ENCODE data around the gene RBMS3. TPM values are rescaled to one million over a fixed set of nuclear protein-coding genes. Genes with fewer than 3 reads are reported as not detected.
"Not testable (repeated sequence)": the region's sequence is repeated elsewhere in the genome, so short reads cannot be mapped to it uniquely, and the experiment has no call there.

The RBMS3 gene
- total RNA-seq, 1 donor from 2014 or later: 0.47 TPM

DNA sequence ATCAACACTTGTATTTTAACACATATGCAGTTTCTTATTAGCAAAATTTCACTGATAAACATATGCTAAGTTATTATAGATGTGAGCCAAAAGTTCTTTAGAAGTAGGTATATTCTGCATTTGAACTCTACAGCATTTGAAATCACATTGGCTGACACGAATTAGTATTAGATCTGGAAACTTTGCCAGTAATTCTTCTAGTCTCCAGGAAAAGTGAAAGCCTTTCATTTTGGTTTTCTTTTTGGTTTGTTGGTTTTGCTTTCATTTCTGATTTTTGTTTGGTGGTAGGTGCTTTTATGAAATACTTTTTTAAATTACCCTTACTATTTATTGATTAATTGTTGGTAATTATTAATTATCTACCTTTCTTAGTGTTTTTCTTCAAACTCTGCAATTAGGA lies 72.9 kb downstream of the RBMS3 start:
- Mint-ChIP-seq H3K36me3 (no peaks in the 10 kb centered on the region), H3K27ac (no peak overlapping the region), H3K4me1 (no peaks in the 10 kb centered on the region), H3K4me3 (no peak overlapping the region), H3K9me3 (peaks cover 4% of the 10 kb centered on the region), H3K27me3 (ENCODE audit: insufficient read depth, low read depth) (peaks cover 2% of the 10 kb centered on the region)
- no peak overlapping the region for H3K4me3 ChIP-seq
- no peaks in the 10 kb centered on the region for H3K9me3 ChIP-seq (ENCODE audit: low read depth)
- DNase-seq (ENCODE audit: low spot score): no peak
- H3F3A ChIP-seq (ENCODE audit: low read depth): no peaks in the 10 kb centered on the region
- H2AFZ ChIP-seq (replicated peaks): no peak overlapping the region
- TF ChIP-seq EZH2phosphoT487 (IDR thresholded peaks at IDR 0.05): no peak
- TF ChIP-seq EZH2 (IDR thresholded peaks at IDR 0.05): no peak
- TF ChIP-seq, protein P1, sequence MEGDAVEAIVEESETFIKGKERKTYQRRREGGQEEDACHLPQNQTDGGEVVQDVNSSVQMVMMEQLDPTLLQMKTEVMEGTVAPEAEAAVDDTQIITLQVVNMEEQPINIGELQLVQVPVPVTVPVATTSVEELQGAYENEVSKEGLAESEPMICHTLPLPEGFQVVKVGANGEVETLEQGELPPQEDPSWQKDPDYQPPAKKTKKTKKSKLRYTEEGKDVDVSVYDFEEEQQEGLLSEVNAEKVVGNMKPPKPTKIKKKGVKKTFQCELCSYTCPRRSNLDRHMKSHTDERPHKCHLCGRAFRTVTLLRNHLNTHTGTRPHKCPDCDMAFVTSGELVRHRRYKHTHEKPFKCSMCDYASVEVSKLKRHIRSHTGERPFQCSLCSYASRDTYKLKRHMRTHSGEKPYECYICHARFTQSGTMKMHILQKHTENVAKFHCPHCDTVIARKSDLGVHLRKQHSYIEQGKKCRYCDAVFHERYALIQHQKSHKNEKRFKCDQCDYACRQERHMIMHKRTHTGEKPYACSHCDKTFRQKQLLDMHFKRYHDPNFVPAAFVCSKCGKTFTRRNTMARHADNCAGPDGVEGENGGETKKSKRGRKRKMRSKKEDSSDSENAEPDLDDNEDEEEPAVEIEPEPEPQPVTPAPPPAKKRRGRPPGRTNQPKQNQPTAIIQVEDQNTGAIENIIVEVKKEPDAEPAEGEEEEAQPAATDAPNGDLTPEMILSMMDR (IDR thresholded peaks at IDR 0.05): no peak
- no peaks in the 10 kb centered on the region for H3K79me2 ChIP-seq (ENCODE audit: low read depth)
- no peak overlapping the region for H3K9ac ChIP-seq
- H4K20me1 ChIP-seq (ENCODE audit: low read depth): no peaks in the 10 kb centered on the region
- no peaks in the 10 kb centered on the region for H3K4me1 ChIP-seq
- no peaks in the 10 kb centered on the region for H3K27me3 ChIP-seq
- no peaks in the 10 kb centered on the region for H3K36me3 ChIP-seq
- no peak overlapping the region for H3K27ac ChIP-seq
- H3K4me2 ChIP-seq: no peak overlapping the region

DNA sequence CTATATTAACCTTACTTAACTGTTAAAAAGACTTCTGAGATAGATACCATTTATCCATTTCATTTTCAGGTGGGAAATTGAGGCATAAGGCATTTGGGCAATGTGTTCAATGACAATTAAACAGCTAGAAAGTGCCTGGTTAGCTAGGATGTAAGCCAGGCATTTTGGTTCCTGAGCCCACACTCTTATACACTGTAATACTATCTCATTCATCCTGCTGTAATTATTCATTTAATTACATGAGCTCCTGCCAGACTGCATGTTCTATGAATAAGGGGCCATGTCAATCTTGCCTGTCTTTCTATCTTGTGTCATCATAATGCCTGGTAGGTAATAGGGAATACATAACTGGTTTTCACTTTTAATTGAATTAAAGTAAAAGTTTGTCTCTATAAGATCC lies 74.0 kb downstream of the RBMS3 start:
- H3K79me2 ChIP-seq (ENCODE audit: low read depth): no peaks in the 10 kb centered on the region

DNA sequence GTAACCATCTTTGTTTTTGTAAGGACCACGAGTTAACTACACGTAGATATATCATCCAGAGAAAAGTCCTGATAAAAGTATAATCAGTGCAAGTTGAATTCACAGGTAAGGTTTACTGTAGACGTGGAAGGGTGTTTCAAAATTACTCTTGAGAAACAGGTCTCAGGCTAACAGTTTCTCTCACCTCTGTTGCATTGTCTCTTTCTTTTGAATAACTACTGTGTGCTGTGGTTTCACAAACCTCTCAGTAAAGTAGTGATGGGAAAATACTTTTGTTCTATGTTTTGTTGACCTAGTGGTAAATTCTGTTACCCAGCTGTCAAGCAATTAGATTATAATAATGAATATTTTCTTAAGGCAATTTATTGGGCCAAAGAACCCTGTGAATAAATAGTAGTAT lies 75.2 kb downstream of the RBMS3 start:
- no peaks in the 10 kb centered on the region for H3K4me1 Mint-ChIP-seq
- no peak for DNase-seq (ENCODE audit: low spot score)
- no peaks in the 10 kb centered on the region for H4K20me1 ChIP-seq (ENCODE audit: low read depth)
- no peak overlapping the region for H3K4me2 ChIP-seq
- H3K9me3 ChIP-seq (ENCODE audit: low read depth): no peaks in the 10 kb centered on the region
- no peaks in the 10 kb centered on the region for H3K36me3 Mint-ChIP-seq
- H3K79me2 ChIP-seq (ENCODE audit: low read depth): no peaks in the 10 kb centered on the region
- no peak overlapping the region for H2AFZ ChIP-seq (replicated peaks)
- TF ChIP-seq EZH2phosphoT487 (IDR thresholded peaks at IDR 0.05) (no peak), EZH2 (IDR thresholded peaks at IDR 0.05) (no peak)
- TF ChIP-seq, protein P1 (IDR thresholded peaks at IDR 0.05): no peak
- no peak overlapping the region for H3K4me3 Mint-ChIP-seq
- H3K27ac Mint-ChIP-seq: no peak overlapping the region
- H3K4me3 ChIP-seq: no peak overlapping the region
- H3K36me3 ChIP-seq: no peaks in the 10 kb centered on the region
- no peaks in the 10 kb centered on the region for H3K27me3 Mint-ChIP-seq (ENCODE audit: insufficient read depth, low read depth)
- no peak overlapping the region for H3K27ac ChIP-seq
- peaks cover 8% of the 10 kb centered on the region for H3K9me3 Mint-ChIP-seq
- H3K9ac ChIP-seq: no peak overlapping the region
- H3K27me3 ChIP-seq: no peaks in the 10 kb centered on the region
- H3F3A ChIP-seq (ENCODE audit: low read depth): no peaks in the 10 kb centered on the region
- H3K4me1 ChIP-seq: no peaks in the 10 kb centered on the region

More for the DNA sequence above, 74.0 kb downstream of the RBMS3 start:
- DNase-seq (ENCODE audit: low spot score): no peak
- Mint-ChIP-seq H3K4me3 (no peak overlapping the region), H3K27me3 (ENCODE audit: insufficient read depth, low read depth) (no peaks in the 10 kb centered on the region), H3K27ac (no peak overlapping the region), H3K36me3 (no peaks in the 10 kb centered on the region), H3K9me3 (peaks cover 4% of the 10 kb centered on the region), H3K4me1 (no peaks in the 10 kb centered on the region)
- Histone ChIP-seq H3K4me3 (no peak overlapping the region), H3K27me3 (no peaks in the 10 kb centered on the region), H3K27ac (no peak overlapping the region), H3K9ac (no peak overlapping the region), H3K4me2 (no peak overlapping the region), H3K36me3 (no peaks in the 10 kb centered on the region), H3F3A (ENCODE audit: low read depth) (no peaks in the 10 kb centered on the region), H2AFZ (replicated peaks) (no peak overlapping the region), H3K9me3 (ENCODE audit: low read depth) (no peaks in the 10 kb centered on the region), H3K4me1 (no peaks in the 10 kb centered on the region), H4K20me1 (ENCODE audit: low read depth) (no peaks in the 10 kb centered on the region)
- TF ChIP-seq EZH2phosphoT487 (IDR thresholded peaks at IDR 0.05): no peak
- TF ChIP-seq, protein P1 (IDR thresholded peaks at IDR 0.05): no peak
- TF ChIP-seq EZH2 (IDR thresholded peaks at IDR 0.05): no peak

DNA sequence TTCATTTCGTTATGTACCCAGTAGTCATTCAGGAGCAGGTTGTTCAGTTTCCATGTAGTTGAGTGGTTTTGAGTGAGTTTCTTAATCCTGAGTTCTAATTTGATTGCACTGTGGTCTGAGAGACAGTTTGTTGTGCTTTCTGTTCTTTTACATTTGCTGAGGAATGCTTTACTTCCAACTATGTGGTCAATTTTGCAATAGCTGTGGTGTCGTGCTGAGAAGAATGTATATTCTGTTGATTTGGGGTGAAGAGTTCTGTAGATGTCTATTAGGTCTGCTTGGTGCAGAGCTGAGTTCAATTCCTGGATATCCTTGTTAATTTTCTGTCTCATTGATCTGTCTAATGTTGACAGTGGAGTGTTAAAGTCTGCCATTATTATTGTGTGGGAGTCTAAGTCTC lies 79.4 kb downstream of the RBMS3 start:
- not testable (repeated sequence) for H3K27me3 ChIP-seq; H3K27me3 Mint-ChIP-seq (ENCODE audit: insufficient read depth, low read depth); H3K36me3 Mint-ChIP-seq; H3F3A ChIP-seq (ENCODE audit: low read depth); H3K27ac Mint-ChIP-seq; H3K4me3 Mint-ChIP-seq; H4K20me1 ChIP-seq (ENCODE audit: low read depth); H3K4me2 ChIP-seq; DNase-seq (ENCODE audit: low spot score); H3K9ac ChIP-seq; H2AFZ ChIP-seq (replicated peaks); H3K9me3 ChIP-seq (ENCODE audit: low read depth); H3K4me3 ChIP-seq; H3K79me2 ChIP-seq (ENCODE audit: low read depth); H3K36me3 ChIP-seq; H3K27ac ChIP-seq; H3K4me1 Mint-ChIP-seq; H3K4me1 ChIP-seq
- peaks cover 11% of the 10 kb centered on the region for H3K9me3 Mint-ChIP-seq
